ENCODE data around the gene RERG. TPM values are rescaled to one million over a fixed set of nuclear protein-coding genes. Genes with fewer than 3 reads are reported as not detected.

Gene RERG
- total and polyA plus RNA-seq, 3 donors from 2014 or later: 14.9 to 27.2 (median 20.7) TPM

DNA sequence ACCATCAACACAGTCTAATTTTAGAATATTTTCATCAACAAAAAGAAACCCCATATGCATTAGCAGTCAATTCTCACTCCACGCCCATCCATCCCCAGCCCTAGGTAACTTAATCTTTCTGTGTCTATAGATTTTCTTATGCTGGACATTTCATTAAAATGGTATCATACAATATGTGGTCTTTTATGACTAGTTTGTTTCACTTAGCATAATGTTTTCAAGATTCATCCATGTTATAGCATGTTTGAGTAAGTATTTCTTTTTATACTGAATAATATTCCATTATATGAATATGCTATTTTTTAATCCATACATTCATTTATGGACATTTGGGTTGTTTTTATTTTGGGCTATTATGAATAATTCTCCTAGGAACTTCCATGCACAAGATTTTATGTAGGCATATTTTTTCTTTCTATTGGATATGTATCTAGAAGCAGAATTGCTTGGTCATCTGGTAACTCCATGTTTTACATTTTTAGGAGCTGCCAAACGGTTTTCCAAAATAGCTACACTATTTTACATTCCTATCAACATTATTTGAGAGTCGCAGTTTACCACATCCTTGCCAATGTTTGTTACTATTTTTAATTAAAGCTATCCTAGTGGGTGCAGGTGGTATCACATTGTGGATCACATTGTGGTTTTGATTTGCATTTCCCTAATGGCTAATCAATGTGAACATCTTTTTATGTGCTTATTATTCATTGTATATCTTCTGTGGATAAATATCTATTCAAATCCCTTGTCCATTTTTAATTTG lies 49.0 kb downstream of the RERG start:
- Histone ChIP-seq H3K27ac (no peak overlapping the region), H3K9me3 (no peaks in the 10 kb centered on the region)

DNA sequence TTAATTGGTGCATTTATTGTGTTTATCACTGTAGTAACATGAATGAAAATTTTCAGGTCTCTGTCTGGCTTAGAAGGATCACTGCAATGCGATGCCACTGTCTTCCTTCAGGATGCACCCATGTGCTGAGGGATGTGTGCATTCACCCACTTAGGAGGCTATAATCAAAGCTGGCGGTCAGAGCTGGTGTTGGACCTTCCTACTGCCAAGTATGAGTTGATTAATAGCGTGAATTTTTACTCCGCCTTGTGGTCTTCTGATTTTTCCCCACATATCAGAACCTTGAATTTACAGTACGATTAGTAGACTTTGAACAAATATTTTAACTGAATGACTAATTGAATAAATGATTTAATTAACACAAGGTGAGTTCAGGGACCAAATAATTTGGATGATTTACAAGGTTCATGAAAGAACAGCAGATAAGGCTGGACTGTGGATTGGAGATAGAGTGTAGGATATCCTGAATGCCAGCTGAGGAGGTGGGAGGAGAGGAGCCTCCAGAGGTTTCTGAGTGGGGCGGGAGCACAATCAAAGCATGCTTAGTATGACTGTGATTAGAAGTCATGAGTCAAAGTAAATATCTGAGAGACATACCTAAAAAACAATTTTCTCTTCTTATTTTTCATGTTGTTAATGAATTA lies 50.1 kb downstream of the RERG start:
- H3K4me1 ChIP-seq: no peaks in the 10 kb centered on the region
- no peak for DNase-seq
- no peaks in the 10 kb centered on the region for H3K36me3 ChIP-seq (ENCODE audit: low read depth, missing control alignments)
- TF ChIP-seq CTCF (IDR thresholded peaks at IDR 0.05): no peak
- TF ChIP-seq POLR2A (IDR thresholded peaks at IDR 0.05): no peak
- intact Hi-C loops (cut with DNase I; ENCODE audit: low total_unique reads): no loop called here
- no peaks in the 10 kb centered on the region for H3K27me3 ChIP-seq
- no peak overlapping the region for H3K27ac ChIP-seq
- 67 to 81% methylated on average over 6 of the region's 6 CpGs for WGBS, 2 donors
- H3K4me3 ChIP-seq: no peak overlapping the region
- H3K9me3 ChIP-seq: no peaks in the 10 kb centered on the region

More for the DNA sequence above, 49.0 kb downstream of the RERG start:
- intact Hi-C loops (cut with DNase I; ENCODE audit: low total_unique reads): no loop called here
- H3K4me1 ChIP-seq: no peaks in the 10 kb centered on the region
- no peak overlapping the region for H3K4me3 ChIP-seq
- WGBS, 2 donors: 83 to 90% methylated on average over 3 of the region's 3 CpGs
- no peaks in the 10 kb centered on the region for H3K27me3 ChIP-seq
- H3K36me3 ChIP-seq (ENCODE audit: low read depth, missing control alignments): no peaks in the 10 kb centered on the region
- TF ChIP-seq CTCF (IDR thresholded peaks at IDR 0.05): no peak
- TF ChIP-seq POLR2A (IDR thresholded peaks at IDR 0.05): no peak
- DNase-seq: no peak

DNA sequence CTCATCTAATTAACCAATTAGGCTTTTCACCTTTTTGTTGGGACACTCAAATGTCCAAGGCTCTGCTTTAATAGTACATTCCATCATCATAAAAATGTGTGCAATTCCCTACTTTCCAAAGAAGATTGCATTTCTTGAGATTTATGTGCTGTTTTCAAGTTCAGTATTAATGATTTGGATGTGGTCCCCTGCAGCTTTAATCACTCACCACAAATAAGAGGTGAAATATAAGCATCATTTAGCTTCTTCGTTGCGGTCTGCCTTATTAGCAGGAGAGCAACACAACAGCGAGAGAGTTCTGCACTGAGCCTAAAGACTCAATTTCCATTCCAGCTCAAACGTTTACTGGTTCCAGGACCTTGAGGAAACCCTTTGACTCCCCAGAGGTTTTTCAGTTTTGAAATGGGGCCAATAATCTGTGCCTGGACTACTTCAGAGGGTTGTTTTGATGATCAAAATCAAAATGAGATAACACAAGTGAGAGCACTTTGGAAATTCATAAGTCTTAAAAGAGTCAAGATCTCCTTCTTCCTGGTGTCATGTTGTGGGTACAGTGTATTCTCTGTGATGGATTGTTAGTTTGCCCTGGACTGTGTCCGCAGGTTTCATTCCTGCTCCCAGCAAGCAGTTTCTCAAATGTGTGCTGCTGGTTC lies 53.1 kb downstream of the RERG start:
- H3K27ac ChIP-seq: peak overlapping the region in 1 of 2 donors; percentile 50
- TF ChIP-seq POLR2A (IDR thresholded peaks at IDR 0.05): no peak
- TF ChIP-seq CTCF (IDR thresholded peaks at IDR 0.05): no peak
- 66 to 75% methylated on average over 5 of the region's 5 CpGs for WGBS, 2 donors

DNA sequence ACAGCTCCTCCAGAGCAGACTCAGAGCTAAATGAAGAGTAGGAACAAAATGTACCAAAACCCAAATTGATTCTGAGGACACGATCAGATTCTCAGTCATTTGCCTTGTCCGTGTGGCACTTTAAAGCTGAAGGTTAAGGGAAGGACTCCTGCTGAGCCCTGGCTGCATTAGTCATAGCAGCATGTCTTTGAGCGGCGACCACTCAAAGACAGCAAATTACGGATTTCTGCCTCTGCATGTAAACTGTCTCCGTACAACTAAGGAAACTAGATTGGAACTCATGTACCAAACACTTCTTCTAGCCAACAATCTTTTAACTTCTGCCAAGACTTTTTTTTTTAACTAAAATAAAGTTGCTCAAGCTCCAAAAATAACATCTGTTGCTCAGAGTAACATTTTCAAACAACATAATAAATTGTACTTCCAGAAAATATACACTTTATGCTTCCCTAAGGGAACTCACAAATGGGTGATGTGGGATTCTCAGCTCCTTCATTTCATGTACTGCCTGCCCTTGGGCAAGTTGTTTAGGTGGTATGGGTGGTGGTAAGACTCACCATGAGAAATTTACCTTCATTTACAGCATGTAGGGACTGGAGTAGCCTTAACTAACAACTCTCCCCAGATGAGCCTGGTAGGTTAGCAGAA lies 56.1 kb downstream of the RERG start:
- TF ChIP-seq CTCF (IDR thresholded peaks at IDR 0.05) (no peak), POLR2A (IDR thresholded peaks at IDR 0.05) (no peak)
- intact Hi-C loops (cut with DNase I; ENCODE audit: low total_unique reads): no loop called here
- peak overlapping the region in 1 of 2 donors; percentile 70 for H3K27ac ChIP-seq
- H3K36me3 ChIP-seq (ENCODE audit: low read depth, missing control alignments): no peaks in the 10 kb centered on the region
- no peak for DNase-seq
- H3K4me3 ChIP-seq: no peak overlapping the region
- H3K9me3 ChIP-seq: no peaks in the 10 kb centered on the region
- H3K27me3 ChIP-seq: no peaks in the 10 kb centered on the region
- H3K4me1 ChIP-seq: peaks cover 10% of the 10 kb centered on the region
- WGBS, 2 donors: 36 to 60% methylated on average over 6 of the region's 6 CpGs

More for the DNA sequence above, 53.1 kb downstream of the RERG start:
- no peaks in the 10 kb centered on the region for H3K36me3 ChIP-seq (ENCODE audit: low read depth, missing control alignments)
- no peak overlapping the region for H3K4me3 ChIP-seq
- H3K4me1 ChIP-seq: peaks cover 10% of the 10 kb centered on the region
- intact Hi-C loops (cut with DNase I; ENCODE audit: low total_unique reads): no loop called here
- H3K9me3 ChIP-seq: no peaks in the 10 kb centered on the region
- no peak for DNase-seq
- H3K27me3 ChIP-seq: no peaks in the 10 kb centered on the region
